Psoas muscle (tissue), 8 donors: ENCODE measurements around the gene MGLL. TPM values are rescaled to one million over a fixed set of nuclear protein-coding genes. Genes with fewer than 3 reads are reported as not detected.

Source experiments
- ATAC-seq, 4 donors: fragments of 200-7000 bp; cut with Tn5 transposase; one replicate each; pipeline ENCODE4 v1.9.1; 2020; ENCODE audit warnings: moderate library complexity in 3 of 4, mild to moderate bottlenecking in 2 of 4
- DNase-seq, 2 donors: peaks; one replicate each; pipeline ENCODE4 v3.0.0-alpha.2; 2020
- H3K27ac ChIP-seq: fragments of 200-600 bp; one replicate; pipeline ENCODE4 v1.8.0; 2022
- H3K27me3 ChIP-seq, 3 donors: fragments of 200-600 bp in 1 of 3; one replicate each; pipeline versions ENCODE4 v1.6.1 to v1.8.0; 2013 to 2022; ENCODE audit warnings: low read length in 2 of 3, mild to moderate bottlenecking in 2 of 3, moderate library complexity in 1 of 3; ENCODE audit not compliant: insufficient read depth in 3 of 3
- H3K36me3 ChIP-seq, 2 donors: fragments of 200-600 bp in 1 of 2; one replicate each; pipeline versions ENCODE4 v1.6.1 to v1.8.0; 2013 to 2022; ENCODE audit warnings: low read depth in 1 of 2, mild to moderate bottlenecking in 1 of 2, moderate library complexity in 1 of 2; ENCODE audit not compliant: insufficient read depth in 1 of 2
- H3K4me1 ChIP-seq: fragments of 200-600 bp; one replicate; pipeline ENCODE4 v1.8.0; 2022
- H3K4me3 ChIP-seq: fragments of 200-600 bp; one replicate; pipeline ENCODE4 v1.8.0; 2022; ENCODE audit warnings: mild to moderate bottlenecking
- H3K9me3 ChIP-seq: fragments of 200-600 bp; one replicate; pipeline ENCODE4 v1.8.0; 2022
- CTCF ChIP-seq: fragments of 200-600 bp; IDR thresholded peaks from one replicate; pipeline ENCODE4 v1.8.0; 2022; ENCODE audit warnings: antibody characterized with exemption
- WGBS, 3 donors: extraction: QIAGEN DNeasy Blood & Tissue Kit; methylation state at CpG; one replicate each; pipeline versions ENCODE4 v1.1.6 to v1.1.7; 2013; 5-methylcytosine and 5-hydroxymethylcytosine counted together
- intact Hi-C, 2 donors: fragments of 100-400 bp; cut with DNase I; formaldehyde crosslinking; loops; one replicate each; pipeline versions ENCODE4 v1.11.0 to v1.14.2; 2022
- polyA plus RNA-seq, 3 donors: library from polyadenylated mRNA; stranded (reverse); fragments of 200-250 nt; gene quantifications; one replicate each; pipeline ENCODE4 v1.2.3, GENCODE V29; 2013
- total RNA-seq, 4 donors: library from RNA; stranded (reverse); fragmentation: NEBNext Ultra II Directional in 2 of 4; extraction: Animal tissue kit (Norgen Biotek cat#: 25700) in 2 of 4; gene quantifications; one replicate each; pipeline versions ENCODE4 v1.2.1 to v1.2.4, GENCODE V29; 2021 to 2023
- donor health status: healthy with polysubstance abuse.
- donor health status: DM: no; HTN: no; CAD: no; lungs with moderate emphysema.
- donor health status: Bipolar disorder and iron deficiency.
- donor health status: healthy.
- donor health status: DM: yes; HTN: yes; CAD: no.
- donor health status: DM: no; HTN: no; CAD: no.
- donor health status: DM: no; HTN: no; CAD: no.
- donor health status: DM: yes; HTN: yes; CAD: no.

MGLL gene
- total and polyA plus RNA-seq, 7 donors = 32.8 to 85.6 (median 63.0) TPM

DNA sequence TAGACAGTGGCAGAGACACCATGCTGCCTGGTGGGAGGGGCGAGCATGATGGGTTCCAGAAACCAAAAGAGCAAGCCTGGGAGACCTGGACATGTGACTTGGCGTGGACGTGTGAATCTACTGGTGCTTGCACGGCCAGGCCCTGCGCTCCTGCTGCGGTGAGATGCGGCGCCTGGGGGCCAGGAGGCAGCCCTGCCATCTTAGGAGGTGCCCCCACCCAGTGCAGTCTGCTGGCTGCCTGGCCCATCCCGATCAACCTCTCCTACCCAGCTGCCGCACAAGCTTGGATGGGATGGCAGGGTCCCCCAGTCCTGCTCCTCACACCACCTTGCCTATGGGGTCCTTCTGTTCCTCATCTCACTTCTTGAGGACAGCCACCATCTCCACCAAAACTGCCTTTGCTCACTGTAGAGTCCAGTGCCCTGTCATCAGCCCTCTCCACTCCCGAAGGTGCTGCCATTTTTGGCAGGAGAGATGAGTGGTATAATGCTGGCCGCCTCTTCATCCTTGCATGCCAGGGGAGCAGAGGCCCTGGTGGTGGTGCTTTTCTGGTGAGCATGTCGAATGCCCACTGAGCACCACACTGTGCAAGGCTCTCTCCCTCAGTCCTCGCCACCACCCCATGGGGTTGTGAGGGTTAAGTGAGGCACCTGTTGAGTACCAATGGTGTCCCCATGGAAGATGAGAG is 152.6 kb downstream of the MGLL start:
- Histone ChIP-seq H3K27me3 (no peaks in the 10 kb centered on the region), H3K27ac (no peak overlapping the region), H3K9me3 (no peaks in the 10 kb centered on the region), H3K4me1 (peaks cover 12% of the 10 kb centered on the region), H3K36me3 (no peaks in the 10 kb centered on the region), H3K4me3 (no peak overlapping the region)
- WGBS, 3 donors = 89 to 96% (median 90%) methylated on average over 14 of the region's 14 CpGs
- intact Hi-C loops = loop anchor here in 1 of 2 donors (5.0 kb wide), 1 partner anchor 153 kb away; the partner anchor contains the start of gene MGLL
- TF ChIP-seq CTCF = no peak
- DNase-seq (no peak), ATAC-seq (no peak)

DNA sequence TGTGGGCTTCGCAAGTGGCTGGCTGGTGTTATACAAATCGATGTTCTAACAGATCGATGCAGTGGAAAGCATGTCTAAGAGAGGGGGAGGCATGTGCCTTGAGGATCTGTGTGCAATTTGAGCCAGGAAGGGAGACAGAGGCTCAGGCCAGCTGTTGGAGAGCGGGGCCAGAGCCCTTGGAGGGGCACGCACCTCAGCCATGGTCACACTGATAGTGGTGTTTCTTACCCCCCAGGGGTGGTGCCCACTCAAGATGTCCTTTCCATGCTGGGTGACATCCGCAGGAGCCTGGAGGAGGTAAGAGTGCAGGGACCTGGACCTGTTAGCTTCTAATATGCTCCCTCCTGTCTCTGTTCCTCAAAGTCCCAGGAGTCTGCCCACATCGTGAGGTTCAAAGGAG is 153.4 kb downstream of the MGLL start:
- no peaks in the 10 kb centered on the region for H3K36me3 ChIP-seq
- intact Hi-C loops = no loop called here
- H3K9me3 ChIP-seq = no peaks in the 10 kb centered on the region
- 89 to 93% (median 93%) methylated on average over 7 of the region's 7 CpGs for WGBS, 3 donors
- no peak for DNase-seq
- H3K27me3 ChIP-seq = no peaks in the 10 kb centered on the region
- no peak overlapping the region for H3K27ac ChIP-seq
- no peak for ATAC-seq
- no peak overlapping the region for H3K4me3 ChIP-seq
- no peak for TF ChIP-seq CTCF
- H3K4me1 ChIP-seq = peaks cover 9% of the 10 kb centered on the region

- Histone ChIP-seq H3K4me1 (peaks cover 2% of the 10 kb centered on the region), H3K36me3 (no peaks in the 10 kb centered on the region), H3K9me3 (no peaks in the 10 kb centered on the region), H3K27ac (no peak overlapping the region), H3K4me3 (no peak overlapping the region), H3K27me3 (no peaks in the 10 kb centered on the region)
- no peak for ATAC-seq
- WGBS, 3 donors = 68 to 83% (median 69%) methylated on average over 6 of the region's 6 CpGs
- intact Hi-C loops = no loop called here
- no peak for TF ChIP-seq CTCF
- DNase-seq = no peak
These were observed 155.1 kb downstream of the MGLL start for GRCh38 chr3:127667119-127667681.

DNA sequence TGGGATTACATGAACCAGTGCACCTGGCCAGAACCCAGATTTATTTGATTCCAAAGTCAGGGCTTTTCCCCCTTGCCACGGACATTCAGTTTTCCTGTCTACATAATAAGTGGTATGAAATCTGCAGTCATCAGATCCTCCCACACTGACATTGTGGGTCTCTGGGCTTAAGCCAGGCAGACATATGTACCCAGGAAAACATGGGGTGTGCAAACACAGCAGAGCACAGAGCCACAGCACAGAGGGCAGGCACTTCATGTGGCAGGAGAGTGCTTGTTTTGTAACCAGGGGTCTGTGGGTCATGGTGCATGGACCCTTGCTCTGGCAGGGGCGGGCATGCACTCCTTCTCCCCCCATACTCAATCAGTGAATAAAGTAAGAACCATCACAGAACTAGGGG is 155.6 kb downstream of the MGLL start:
- H3K27me3 ChIP-seq = no peaks in the 10 kb centered on the region
- intact Hi-C loops = no loop called here
- ATAC-seq (no peak), DNase-seq (no peak)
- no peaks in the 10 kb centered on the region for H3K4me1 ChIP-seq
- TF ChIP-seq CTCF = no peak
- WGBS, 3 donors = 63 to 77% (median 75%) methylated on average over 2 of the region's 2 CpGs
- no peaks in the 10 kb centered on the region for H3K9me3 ChIP-seq
- no peak overlapping the region for H3K4me3 ChIP-seq
- H3K27ac ChIP-seq = no peak overlapping the region
- no peaks in the 10 kb centered on the region for H3K36me3 ChIP-seq

DNA sequence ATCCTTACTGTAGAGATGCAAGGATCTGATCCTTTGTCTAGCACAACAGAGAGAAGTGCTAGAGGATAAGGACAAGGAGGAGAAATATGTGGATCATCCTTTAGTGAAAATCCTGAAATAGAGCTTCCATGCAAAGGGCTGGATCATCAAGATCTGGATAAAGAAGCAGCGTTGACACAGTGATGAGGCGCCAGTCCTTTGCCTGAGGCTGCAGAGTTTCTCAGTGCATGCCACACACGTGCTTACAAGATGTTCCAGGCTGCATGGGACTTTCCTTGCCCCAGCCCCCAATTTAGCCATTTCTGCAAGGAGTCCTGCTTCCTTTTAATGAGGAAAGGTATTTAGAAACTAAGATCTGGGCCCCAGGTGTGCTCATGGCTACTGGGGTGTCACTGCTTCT is 156.7 kb downstream of the MGLL start:
- intact Hi-C loops = no loop called here
- 95 to 100% (median 96%) methylated on average over 3 of the region's 3 CpGs for WGBS, 3 donors
- TF ChIP-seq CTCF = no peak
- Histone ChIP-seq H3K9me3 (no peaks in the 10 kb centered on the region), H3K36me3 (no peaks in the 10 kb centered on the region), H3K4me1 (no peaks in the 10 kb centered on the region), H3K27me3 (no peaks in the 10 kb centered on the region), H3K4me3 (no peak overlapping the region), H3K27ac (no peak overlapping the region)
- ATAC-seq (no peak), DNase-seq (no peak)
